Spinal cord (tissue), 10 donors: Measurements from ENCODE around the gene EXOSC5. TPM values are rescaled to one million over a fixed set of nuclear protein-coding genes. Genes with fewer than 3 reads are reported as not detected.

Experiments used
- DNase-seq, 6 donors: peaks; one replicate each; pipeline versions ENCODE4 v3.0.0 to v3.0.0-alpha.2; 2013 to 2015; ENCODE audit warnings: low spot score in 6 of 6, low read depth in 4 of 6
- H3K27ac ChIP-seq: one replicate; pipeline ENCODE4 v1.5.1; 2013; ENCODE audit warnings: low read depth, low read length, control low read depth
- H3K27me3 ChIP-seq: one replicate; pipeline ENCODE4 v1.6.1; 2013; ENCODE audit warnings: low read length; ENCODE audit not compliant: control insufficient read depth, insufficient read depth
- H3K36me3 ChIP-seq: one replicate; pipeline ENCODE4 v1.6.1; 2013; ENCODE audit warnings: low read length; ENCODE audit not compliant: control insufficient read depth, insufficient read depth
- H3K4me1 ChIP-seq: one replicate; pipeline ENCODE4 v1.6.1; 2013; ENCODE audit warnings: low read length; ENCODE audit not compliant: control insufficient read depth, insufficient read depth
- H3K4me3 ChIP-seq: one replicate; pipeline ENCODE4 v1.5.1; 2013; ENCODE audit warnings: low read depth, low read length, control low read depth
- H3K9me3 ChIP-seq: one replicate; pipeline ENCODE4 v1.6.1; 2013; ENCODE audit warnings: low read length; ENCODE audit not compliant: control insufficient read depth, insufficient read depth
- WGBS: methylation state at CpG from one replicate; pipeline ENCODE4 v1.1.5; 2013; ENCODE audit warnings: missing lambda C conversion rate; ENCODE audit not compliant: insufficient coverage; 5-methylcytosine and 5-hydroxymethylcytosine counted together
- polyA plus RNA-seq, 2 donors: library from polyadenylated mRNA; unstranded; fragments of 120-200 nt; gene quantifications; one replicate each; pipeline ENCODE4 v1.2.1, GENCODE V29; 2013; ENCODE audit not compliant: insufficient read length in 2 of 2
- small RNA-seq: library from RNA; depleted of rRNA; stranded (forward); fragments of <200 nt; gene quantifications from one replicate; pipeline ENCODE3, GENCODE V24; 2014; ENCODE audit warnings: low replicate concordance
- total RNA-seq, 2 donors: library from RNA; depleted of rRNA in 1 of 2; stranded (reverse); fragments of 120-200 nt in 1 of 2; fragments of >200 nt in 1 of 2; gene quantifications; one replicate each; pipeline versions ENCODE4 v1.2.3 to v1.2.4, GENCODE V29; 2013 to 2014
- donor health status: healthy.

Gene EXOSC5
- total and polyA plus RNA-seq, 4 donors, result 7.7 to 20.5 (median 14.5) TPM

DNA sequence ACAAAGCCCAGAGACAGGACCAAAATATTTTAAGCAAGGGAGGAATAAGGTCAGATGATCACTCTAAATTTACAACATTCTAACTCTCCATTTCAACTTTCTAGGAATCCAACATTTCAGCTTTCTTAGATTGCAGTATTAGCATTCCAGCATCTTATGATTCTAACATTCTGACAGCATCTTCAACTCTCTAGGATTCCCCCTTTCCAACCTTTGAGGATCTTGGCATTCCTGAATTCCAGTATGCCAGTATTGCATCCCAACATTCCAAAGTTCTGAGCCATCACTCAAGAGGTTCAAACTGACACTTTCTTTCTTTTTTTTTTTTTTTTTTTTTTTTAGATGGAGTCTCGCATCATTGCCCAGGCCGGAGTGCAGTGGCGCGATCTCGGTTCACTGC lies 57.2 kb downstream of the EXOSC5 start:
- no peak for DNase-seq
- Histone ChIP-seq H3K27me3 (no peaks in the 10 kb centered on the region), H3K27ac (no peak overlapping the region), H3K4me3 (no peak overlapping the region), H3K36me3 (peaks cover 20% of the 10 kb centered on the region), H3K4me1 (no peaks in the 10 kb centered on the region), H3K9me3 (no peaks in the 10 kb centered on the region)
- WGBS, result 100% methylated on average over 5 of the region's 5 CpGs

Small RNAs within 50 kb of the gene (small RNA-seq; reads per million reads assigned to genes)
- gene RF00017, result not detected

Other genes with a start within 250 kb of the EXOSC5 start
- gene CYP2S1, start 204.1 kb downstream of the EXOSC5 start, total RNA-seq, result 1 to 10 TPM in 1 of 2 donors, under 1 TPM in 1; 0.44 to 3.2 TPM
- gene CYP2S1, start 204.1 kb downstream of the EXOSC5 start, polyA plus RNA-seq, result 1 to 10 TPM; 3.8 to 4.8 TPM
- gene AXL, start 178.1 kb downstream of the EXOSC5 start, total RNA-seq, result 10 to 100 TPM; 26.5 to 44.1 TPM
- 10 to 100 TPM; 23.7 to 24.8 TPM for gene AXL, start 178.1 kb downstream of the EXOSC5 start, polyA plus RNA-seq
- gene HNRNPUL1, start 133.0 kb downstream of the EXOSC5 start, total RNA-seq, result 10 to 100 TPM; 64.3 to 99.3 TPM
- gene HNRNPUL1, start 133.0 kb downstream of the EXOSC5 start, polyA plus RNA-seq, result 100 to 1,000 TPM; 172 to 190 TPM
- 10 to 100 TPM in 1 of 2 donors, 1 to 10 TPM in 1; 8.8 to 16.9 TPM for gene CCDC97, start 87.2 kb downstream of the EXOSC5 start, total RNA-seq
- 10 to 100 TPM; 36.3 to 37.6 TPM for gene CCDC97, start 87.2 kb downstream of the EXOSC5 start, polyA plus RNA-seq
- gene TGFB1, start 43.4 kb downstream of the EXOSC5 start, total RNA-seq, result 1 to 10 TPM; 6.6 to 7.4 TPM
- gene TGFB1, start 43.4 kb downstream of the EXOSC5 start, polyA plus RNA-seq, result 10 to 100 TPM; 30.1 to 31.5 TPM
- gene B9D2, start 33.2 kb downstream of the EXOSC5 start, total RNA-seq, result 1 to 10 TPM; 2.4 to 5.6 TPM
- 1 to 10 TPM; 8.4 to 9.3 TPM for gene B9D2, start 33.2 kb downstream of the EXOSC5 start, polyA plus RNA-seq
- gene TMEM91, start 20.8 kb downstream of the EXOSC5 start, total RNA-seq, result 10 to 100 TPM in 1 of 2 donors, 1 to 10 TPM in 1; 8.1 to 16.8 TPM
- 10 to 100 TPM; 36.9 to 37.5 TPM for gene TMEM91, start 20.8 kb downstream of the EXOSC5 start, polyA plus RNA-seq
- 10 to 100 TPM; 30.0 to 32.4 TPM for gene BCKDHA, start 459 bp upstream of the EXOSC5 start, total RNA-seq
- 10 to 100 TPM; 20.0 to 26.8 TPM for gene BCKDHA, start 459 bp upstream of the EXOSC5 start, polyA plus RNA-seq
- gene B3GNT8, start 30.0 kb upstream of the EXOSC5 start, total RNA-seq, result 1 to 10 TPM in 1 of 2 donors, under 1 TPM in 1; 0.50 to 7.8 TPM
- 1 to 10 TPM in 1 of 2 donors, under 1 TPM in 1; 0.52 to 3.0 TPM for gene B3GNT8, start 30.0 kb upstream of the EXOSC5 start, polyA plus RNA-seq
- 10 to 100 TPM; 20.3 to 29.2 TPM for gene DMAC2, start 42.6 kb upstream of the EXOSC5 start, total RNA-seq
- gene DMAC2, start 42.6 kb upstream of the EXOSC5 start, polyA plus RNA-seq, result 10 to 100 TPM; 50.9 to 51.2 TPM
- gene ERICH4, start 45.8 kb upstream of the EXOSC5 start, total RNA-seq, result not detected
- under 1 TPM in 1 of 2 donors, not detected in 1; 0.39 TPM for gene ERICH4, start 45.8 kb upstream of the EXOSC5 start, polyA plus RNA-seq
- 10 to 100 TPM in 1 of 2 donors, 1 to 10 TPM in 1; 5.1 to 11.9 TPM for gene CEACAM21, start 178.8 kb upstream of the EXOSC5 start, total RNA-seq
- gene CEACAM21, start 178.8 kb upstream of the EXOSC5 start, polyA plus RNA-seq, result 10 to 100 TPM; 10.7 to 11.3 TPM
- 1 to 10 TPM in 1 of 2 donors, under 1 TPM in 1; 0.17 to 1.1 TPM for gene CEACAM4, start 229.7 kb upstream of the EXOSC5 start, total RNA-seq
- gene CEACAM4, start 229.7 kb upstream of the EXOSC5 start, polyA plus RNA-seq, result not detected